MM.1S (cell line): ENCODE results near the gene OLIG1.

Experiments
- DNase-seq: peaks from one replicate; pipeline ENCODE4 v3.0.0-alpha.2; 2015
- H2AFZ ChIP-seq: fragments of 300-600 bp; sonication (generic); 2 replicates; pipeline ENCODE4 v1.6.0; 2016; ENCODE audit warnings: antibody characterized with exemption, low read length
- H3F3A ChIP-seq: fragments of 300-600 bp; sonication (generic); 2 replicates; pipeline ENCODE4 v1.6.1; 2016; ENCODE audit warnings: mild to moderate bottlenecking, antibody characterized with exemption, low read length, moderate library complexity, mixed read lengths; ENCODE audit not compliant: insufficient read depth
- H3K27ac ChIP-seq: fragments of 300-600 bp; sonication (generic); 2 replicates; pipeline ENCODE4 v1.5.1; 2016; ENCODE audit warnings: mild to moderate bottlenecking, low read length
- H3K27me3 ChIP-seq: fragments of 300-600 bp; sonication (generic); replicated peaks from 2 replicates; pipeline ENCODE4 v1.6.0; 2016; ENCODE audit warnings: low read length; ENCODE audit not compliant: insufficient read depth
- H3K36me3 ChIP-seq: fragments of 300-600 bp; sonication (generic); replicated peaks from 2 replicates; pipeline ENCODE4 v1.6.1; 2016; ENCODE audit warnings: mild to moderate bottlenecking, low read length, mixed read lengths; ENCODE audit not compliant: insufficient read depth
- H3K4me1 ChIP-seq: fragments of 300-600 bp; sonication (generic); 2 replicates; pipeline ENCODE4 v1.6.1; 2016; ENCODE audit warnings: low read length, mixed read lengths
- H3K4me2 ChIP-seq: fragments of 300-600 bp; sonication (generic); 2 replicates; pipeline ENCODE4 v1.6.0; 2016; ENCODE audit warnings: low read depth, low read length
- H3K4me3 ChIP-seq: fragments of 300-600 bp; sonication (generic); 2 replicates; pipeline ENCODE4 v1.5.1; 2016; ENCODE audit warnings: low read length, mixed read lengths
- H3K79me2 ChIP-seq: fragments of 300-600 bp; sonication (generic); 2 replicates; pipeline ENCODE4 v1.6.1; 2016; ENCODE audit warnings: mixed run types, low read length, mixed read lengths
- H3K9ac ChIP-seq: fragments of 300-600 bp; sonication (generic); 2 replicates; pipeline ENCODE4 v1.6.1; 2016; ENCODE audit warnings: low read length, mixed read lengths
- H3K9me2 ChIP-seq: fragments of 300-600 bp; sonication (generic); replicated peaks from 2 replicates; pipeline ENCODE4 v1.6.1; 2016; ENCODE audit warnings: mild to moderate bottlenecking, low read length, mixed read lengths; ENCODE audit not compliant: insufficient read depth
- H3K9me3 ChIP-seq: fragments of 300-600 bp; sonication (generic); replicated peaks from 2 replicates; pipeline ENCODE4 v1.6.1; 2016; ENCODE audit warnings: mild to moderate bottlenecking, low read length, mixed read lengths; ENCODE audit not compliant: insufficient read depth
- H4K20me1 ChIP-seq: fragments of 300-600 bp; sonication (generic); 2 replicates; pipeline ENCODE4 v1.6.1; 2016; ENCODE audit warnings: mild to moderate bottlenecking, low read length, moderate library complexity, mixed read lengths; ENCODE audit not compliant: insufficient read depth
- CTCF ChIP-seq: fragments of 300-600 bp; sonication (generic); IDR thresholded peaks from 2 replicates; pipeline ENCODE4 v1.5.1; 2016; ENCODE audit warnings: antibody characterized with exemption, low read length, mixed read lengths
- EZH2 ChIP-seq: fragments of 300-600 bp; sonication (generic); optimal IDR thresholded peaks from 2 replicates; pipeline ENCODE3; 2017; ENCODE audit warnings: low read depth, mild to moderate bottlenecking, antibody characterized with exemption, low read length, mixed read lengths
- EZH2phosphoT487 ChIP-seq: fragments of 300-600 bp; sonication (generic); IDR thresholded peaks from 2 replicates; pipeline ENCODE4 v1.6.1; 2018; ENCODE audit warnings: antibody characterized with exemption, low read length

Gene OLIG1

GRCh38 chr21:33064623-33065390, 5.1 kb upstream of the OLIG1 start:
- H3K9me3 ChIP-seq, result no peaks in the 10 kb centered on the region
- no peak overlapping the region for H3K4me3 ChIP-seq
- H3K4me2 ChIP-seq, result no peak overlapping the region
- no peaks in the 10 kb centered on the region for H3K27me3 ChIP-seq
- H3K36me3 ChIP-seq, result no peaks in the 10 kb centered on the region
- TF ChIP-seq EZH2phosphoT487 (no peak), CTCF (no peak), EZH2 (no peak)
- peaks cover 9% of the 10 kb centered on the region for H3K4me1 ChIP-seq
- H3F3A ChIP-seq, result peaks cover 4% of the 10 kb centered on the region
- H3K79me2 ChIP-seq, result no peaks in the 10 kb centered on the region
- no peaks in the 10 kb centered on the region for H3K9me2 ChIP-seq
- H4K20me1 ChIP-seq, result no peaks in the 10 kb centered on the region
- no peak overlapping the region for H2AFZ ChIP-seq
- no peak for DNase-seq
- no peak overlapping the region for H3K9ac ChIP-seq
- H3K27ac ChIP-seq, result no peak overlapping the region

GRCh38 chr21:33067043-33067442, 2.9 kb upstream of the OLIG1 start:
- no peak overlapping the region for H3K4me2 ChIP-seq
- DNase-seq, result no peak
- 0 out of 2 replicates have a peak, but pooled peaks cover under 1% of the 10 kb centered on the region for H3K4me1 ChIP-seq
- no peaks in the 10 kb centered on the region for H3K36me3 ChIP-seq
- H3K9ac ChIP-seq, result no peak overlapping the region
- H3K27ac ChIP-seq, result no peak overlapping the region
- no peak for TF ChIP-seq EZH2phosphoT487
- no peak for TF ChIP-seq CTCF
- TF ChIP-seq EZH2, result no peak
- H3K9me2 ChIP-seq, result no peaks in the 10 kb centered on the region
- no peaks in the 10 kb centered on the region for H3K9me3 ChIP-seq
- H3F3A ChIP-seq, result peaks cover 7% of the 10 kb centered on the region; the same call in 1 of the 2 replicates
- H3K79me2 ChIP-seq, result no peaks in the 10 kb centered on the region
- no peak overlapping the region for H2AFZ ChIP-seq
- H3K4me3 ChIP-seq, result no peak overlapping the region
- H4K20me1 ChIP-seq, result no peaks in the 10 kb centered on the region
- no peaks in the 10 kb centered on the region for H3K27me3 ChIP-seq

- Histone ChIP-seq H3K4me1 (peaks cover 4% of the 10 kb centered on the region; the same call in 1 of the 2 replicates), H3K9me3 (no peaks in the 10 kb centered on the region), H2AFZ (no peak overlapping the region), H3K27ac (no peak overlapping the region), H3K9ac (no peak overlapping the region), H3K79me2 (no peaks in the 10 kb centered on the region), H3K27me3 (no peaks in the 10 kb centered on the region), H3K4me3 (no peak overlapping the region), H3K36me3 (no peaks in the 10 kb centered on the region), H3K9me2 (no peaks in the 10 kb centered on the region), H3F3A (peaks cover 8% of the 10 kb centered on the region; the same call in 1 of the 2 replicates), H4K20me1 (no peaks in the 10 kb centered on the region), H3K4me2 (no peak overlapping the region)
- TF ChIP-seq CTCF, result no peak
- TF ChIP-seq EZH2phosphoT487, result no peak
- no peak for TF ChIP-seq EZH2
- DNase-seq, result no peak
These were observed 2.5 kb upstream of the OLIG1 start for GRCh38 chr21:33067457-33067856.
